ENCODE data around the gene PRKCE. TPM values are rescaled to one million over a fixed set of nuclear protein-coding genes. Genes with fewer than 3 reads are reported as not detected.

PRKCE gene
- total and polyA plus RNA-seq, 11 donors = 4.1 to 22.3 (median 16.2) TPM

- TF ChIP-seq POLR2A (IDR thresholded peaks at IDR 0.05) (no peak), CTCF (IDR thresholded peaks at IDR 0.05) (no peak)
- no peak for DNase-seq
- H3K27ac ChIP-seq = no peak overlapping the region
- 89 to 94% (median 92%) methylated on average over 6 to 7 of the region's 7 CpGs for WGBS, 4 donors
- peaks cover 0 to 45% (median 14%) of the 10 kb centered on the region in 12 donors for H3K4me1 ChIP-seq
- no peak for ATAC-seq
- peaks cover 0 to 21% (median 7%) of the 10 kb centered on the region in 9 donors for H3K36me3 ChIP-seq
- intact Hi-C loops (cut with DNase I) = no loop called here
- H3K27me3 ChIP-seq = no peaks in the 10 kb centered on the region
- H3K4me3 ChIP-seq = no peak overlapping the region
- no peaks in the 10 kb centered on the region for H3K9me3 ChIP-seq
These were observed 337.4 kb downstream of the PRKCE start for GRCh38 chr2:45988879-45989278.

- intact Hi-C loops (cut with DNase I) = loop anchor here in 4 of 10 donors (5.0 to 10.0 kb wide), 5 partner anchors 377 to 905 kb away; no protein-coding TSS in a partner anchor
- H3K9me3 ChIP-seq = no peaks in the 10 kb centered on the region
- H3K36me3 ChIP-seq = peaks cover 0 to 16% (median 5%) of the 10 kb centered on the region in 9 donors
- DNase-seq (no peak), ATAC-seq (no peak)
- 87 to 91% (median 89%) methylated on average over 6 of the region's 6 CpGs for WGBS, 4 donors
- TF ChIP-seq CTCF (IDR thresholded peaks at IDR 0.05) (no peak), POLR2A (IDR thresholded peaks at IDR 0.05) (no peak)
- H3K27me3 ChIP-seq = no peaks in the 10 kb centered on the region
- H3K4me1 ChIP-seq = peaks cover 0 to 40% (median 14%) of the 10 kb centered on the region in 12 donors
- no peak overlapping the region for H3K4me3 ChIP-seq
- no peak overlapping the region for H3K27ac ChIP-seq
These were observed 338.7 kb downstream of the PRKCE start for GRCh38 chr2:45990131-45990530.

- peaks cover 0 to 12% (median 0%) of the 10 kb centered on the region in 12 donors for H3K9me3 ChIP-seq
- H3K4me1 ChIP-seq = peaks cover 0 to 22% (median 14%) of the 10 kb centered on the region in 12 donors
- DNase-seq = peak in 1 of 5 donors; percentile 37
- H3K27me3 ChIP-seq = no peaks in the 10 kb centered on the region
- peak in 2 of 4 donors; percentile 58 to 70 for ATAC-seq
- WGBS, 4 donors = 63 to 85% (median 75%) methylated on average over 11 of the region's 11 CpGs
- intact Hi-C loops (cut with DNase I) = loop anchor here in 6 of 10 donors (2.0 to 10.0 kb wide), 7 partner anchors 375 to 903 kb away; no protein-coding TSS in a partner anchor
- H3K36me3 ChIP-seq = peaks cover 0 to 15% (median 5%) of the 10 kb centered on the region in 9 donors
- TF ChIP-seq CTCF (IDR thresholded peaks at IDR 0.05) (no peak), POLR2A (IDR thresholded peaks at IDR 0.05) (no peak)
- H3K4me3 ChIP-seq = no peak overlapping the region
- H3K27ac ChIP-seq = peak overlapping the region in 6 of 12 donors; percentile 3 to 46 (median 6)
These were observed 340.7 kb downstream of the PRKCE start for GRCh38 chr2:45992021-45992740.

GRCh38 chr2:45992741-45993475, 341.4 kb downstream of the PRKCE start:
- peak overlapping the region in 6 of 12 donors; percentile 3 to 46 (median 6) for H3K27ac ChIP-seq
- peaks cover 0 to 15% (median 5%) of the 10 kb centered on the region in 9 donors for H3K36me3 ChIP-seq
- peaks cover 0 to 12% (median 0%) of the 10 kb centered on the region in 12 donors for H3K9me3 ChIP-seq
- H3K4me3 ChIP-seq = no peak overlapping the region
- intact Hi-C loops (cut with DNase I) = loop anchor here in 8 of 10 donors (1.0 to 10.0 kb wide), 8 partner anchors 374 to 902 kb away; no protein-coding TSS in a partner anchor
- H3K4me1 ChIP-seq = peaks cover 0 to 22% (median 14%) of the 10 kb centered on the region in 12 donors
- 53 to 65% (median 59%) methylated on average over 6 to 7 of the region's 7 CpGs for WGBS, 4 donors
- DNase-seq (no peak), ATAC-seq (peak in 3 of 4 donors; percentile 8 to 33 (median 21))
- no peak for TF ChIP-seq POLR2A (IDR thresholded peaks at IDR 0.05)
- H3K27me3 ChIP-seq = no peaks in the 10 kb centered on the region
